Inflammatory macrophage (primary cell): ENCODE data around the gene SNRPA1.

ENCODE experiments used
- DNase-seq, 2 donors: peaks; one replicate each; pipeline ENCODE4 v3.0.0-alpha.2; 2020 to 2022
- total RNA-seq, 18 experiments: gene quantifications; one replicate each; lab custom pipeline; 2026; ENCODE audit warnings: mixed read lengths in 6 of 18, inconsistent platforms in 2 of 18; lab: John Stamatoyannopoulos, UW

SNRPA1 gene
- 8.0 to 27.3 (median 19.2) reads per million in 18 experiments for total RNA-seq

- DNase-seq: peak; percentile 95 to 98
Observed at GRCh38 chr15:101294731-101295606, at the start of gene SNRPA1. SNRPA1 (minus strand) TSS chr15:101295248; CDS start chr15:101295178, 70 bp downstream.

DNA sequence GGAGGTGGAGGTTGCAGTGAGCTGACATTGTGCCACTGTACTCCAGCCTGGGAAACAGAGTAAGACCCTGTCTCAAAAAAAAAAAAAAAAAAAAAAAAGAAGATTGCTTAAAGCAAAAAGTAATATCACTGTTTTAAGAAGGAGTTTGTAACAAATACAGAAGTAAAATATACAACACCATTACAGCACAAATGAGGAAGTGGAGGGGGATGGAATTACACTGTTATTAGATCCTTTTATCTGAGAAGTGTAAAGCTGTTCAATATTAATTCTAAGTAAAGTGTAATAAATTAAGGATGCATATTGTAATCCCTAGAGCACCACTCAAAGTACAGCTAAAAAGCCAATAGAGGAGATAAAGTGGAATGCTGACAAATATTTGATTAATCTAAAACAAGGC, 47.0 kb upstream of the SNRPA1 start:
- DNase-seq: peak in 1 of 2 donors; percentile 43

GRCh38 chr15:101338502-101339057, 43.5 kb upstream of the SNRPA1 start:
- no peak for DNase-seq

DNA sequence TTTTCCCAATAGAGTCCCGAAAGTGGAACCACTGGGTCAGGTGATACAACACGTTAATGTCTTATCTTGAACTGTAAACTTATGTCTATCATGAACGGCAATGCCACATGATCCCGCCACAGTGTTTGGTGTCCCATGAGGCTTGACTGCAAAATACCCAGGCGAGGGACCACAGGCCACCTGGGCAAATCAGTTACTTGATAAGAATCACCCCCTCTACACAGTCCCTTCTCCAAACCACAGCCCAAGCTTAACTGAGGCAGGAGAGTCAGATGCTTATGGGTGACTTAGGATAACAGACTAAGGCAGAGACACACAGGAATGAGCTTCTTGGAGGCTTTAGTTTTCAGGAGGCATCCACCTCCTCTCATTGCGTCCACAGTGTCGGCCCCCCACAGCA, 42.9 kb upstream of the SNRPA1 start:
- no peak for DNase-seq

DNA sequence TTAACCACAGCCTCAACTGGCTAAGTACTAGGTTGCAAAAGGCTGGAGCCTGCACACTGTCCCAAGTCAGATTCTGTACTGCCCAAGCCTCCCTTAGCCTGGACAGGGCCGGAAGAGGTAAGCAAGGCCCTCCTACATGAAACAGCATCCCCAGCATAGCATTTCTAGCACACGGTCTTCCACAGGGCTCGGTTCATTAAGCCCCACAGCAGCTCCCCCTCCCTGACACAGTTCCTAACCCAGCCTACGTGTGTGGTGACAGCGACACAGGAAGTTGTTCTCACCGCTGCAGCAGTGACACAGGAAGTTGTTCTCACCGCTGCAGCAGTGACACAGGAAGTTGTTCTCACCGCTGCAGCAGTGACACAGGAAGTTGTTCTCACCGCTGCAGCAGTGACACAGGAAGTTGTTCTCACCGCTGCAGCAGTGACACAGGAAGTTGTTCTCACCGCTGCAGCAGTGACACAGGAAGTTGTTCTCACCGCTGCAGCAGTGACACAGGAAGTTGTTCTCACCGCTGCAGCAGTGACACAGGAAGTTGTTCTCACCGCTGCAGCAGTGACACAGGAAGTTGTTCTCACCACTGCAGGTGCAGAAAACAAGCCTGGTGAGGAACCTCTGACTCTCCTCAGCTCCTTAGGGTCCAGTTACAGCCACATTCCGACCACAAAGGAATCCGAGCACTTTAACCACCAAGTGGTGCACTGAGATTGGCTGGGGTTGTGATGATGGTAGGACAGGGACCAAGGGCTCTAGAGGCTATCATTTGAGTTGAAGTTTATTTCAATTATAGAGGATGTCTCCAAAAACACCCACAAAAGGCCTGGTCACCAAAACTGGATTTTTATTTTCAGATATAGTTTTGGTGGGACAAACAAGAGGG, 39.1 kb upstream of the SNRPA1 start:
- peak in 1 of 2 donors; percentile 23 for DNase-seq

GRCh38 chr15:101332061-101332467, 37.0 kb upstream of the SNRPA1 start:
- DNase-seq: no peak

DNA sequence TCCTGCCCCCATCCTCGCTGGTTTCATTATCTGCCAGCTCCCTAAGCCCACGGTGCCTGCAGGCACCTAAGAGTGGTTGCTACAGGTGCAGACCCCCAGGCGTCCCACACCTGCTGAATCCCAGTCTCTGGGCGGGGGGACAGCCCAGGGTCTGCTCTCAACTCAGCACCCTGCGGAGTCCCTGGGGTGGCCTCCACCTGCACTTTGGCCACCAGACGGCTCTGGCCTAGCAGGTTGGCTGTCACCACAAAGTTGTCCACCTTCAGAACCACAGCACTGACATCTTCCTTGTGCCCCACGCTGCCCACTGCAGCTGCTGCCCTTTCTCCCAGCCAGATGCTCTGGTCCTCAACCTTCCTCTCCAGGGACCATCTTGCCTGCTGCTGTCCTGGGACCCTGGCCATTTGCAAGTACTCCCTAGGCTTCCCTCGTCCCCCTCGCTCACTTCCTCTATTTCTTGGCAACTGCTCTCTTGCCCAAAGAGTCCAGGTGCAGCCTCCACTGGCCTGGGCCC, 34.9 kb upstream of the SNRPA1 start:
- no peak for DNase-seq

DNA sequence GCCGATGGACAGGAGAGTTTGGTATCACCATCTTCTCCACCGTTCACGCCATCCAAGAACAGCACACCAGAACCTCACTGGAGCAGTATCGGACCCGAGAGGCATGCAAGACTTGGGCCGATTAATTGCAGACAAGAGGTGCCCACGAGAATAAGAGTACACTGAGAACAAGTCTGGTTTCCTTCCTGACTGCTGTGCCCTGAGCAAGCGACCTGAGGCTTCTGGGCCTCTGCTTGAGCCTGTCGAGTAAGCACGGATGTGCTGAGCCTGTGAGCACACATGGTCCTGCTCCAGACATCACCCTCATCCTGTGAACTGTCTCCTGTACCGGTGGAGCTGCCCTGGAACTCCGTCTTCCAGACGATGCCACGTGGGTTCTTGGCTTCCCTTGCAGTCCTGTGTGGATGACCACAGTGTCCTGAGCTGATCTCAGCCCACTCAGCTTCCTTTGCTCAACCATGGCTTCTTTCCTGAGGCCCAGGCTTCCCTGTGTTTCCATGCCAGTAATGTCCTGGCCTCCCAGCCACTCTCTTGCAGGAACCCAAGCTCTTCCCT, 34.3 kb upstream of the SNRPA1 start:
- no peak for DNase-seq

DNA sequence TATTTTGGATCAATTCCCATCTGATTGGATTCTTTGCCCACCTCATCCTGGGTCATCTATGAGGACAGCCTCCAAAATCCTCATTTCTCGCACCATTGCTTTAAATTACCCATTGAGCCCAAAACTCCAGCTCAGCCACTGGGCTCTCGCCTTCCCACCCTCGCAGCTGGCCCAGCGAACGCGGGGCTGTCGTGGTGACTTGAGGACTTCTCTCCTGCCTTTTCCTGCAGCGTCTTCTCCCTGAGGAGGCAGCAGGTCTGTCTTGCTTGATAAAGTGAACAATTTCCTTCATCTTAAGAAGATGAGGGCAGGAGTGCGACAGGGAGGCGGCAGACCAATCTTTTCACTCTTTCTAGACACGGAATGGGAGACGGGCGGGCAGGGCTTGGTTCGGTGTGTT, 33.0 kb upstream of the SNRPA1 start:
- no peak for DNase-seq

DNA sequence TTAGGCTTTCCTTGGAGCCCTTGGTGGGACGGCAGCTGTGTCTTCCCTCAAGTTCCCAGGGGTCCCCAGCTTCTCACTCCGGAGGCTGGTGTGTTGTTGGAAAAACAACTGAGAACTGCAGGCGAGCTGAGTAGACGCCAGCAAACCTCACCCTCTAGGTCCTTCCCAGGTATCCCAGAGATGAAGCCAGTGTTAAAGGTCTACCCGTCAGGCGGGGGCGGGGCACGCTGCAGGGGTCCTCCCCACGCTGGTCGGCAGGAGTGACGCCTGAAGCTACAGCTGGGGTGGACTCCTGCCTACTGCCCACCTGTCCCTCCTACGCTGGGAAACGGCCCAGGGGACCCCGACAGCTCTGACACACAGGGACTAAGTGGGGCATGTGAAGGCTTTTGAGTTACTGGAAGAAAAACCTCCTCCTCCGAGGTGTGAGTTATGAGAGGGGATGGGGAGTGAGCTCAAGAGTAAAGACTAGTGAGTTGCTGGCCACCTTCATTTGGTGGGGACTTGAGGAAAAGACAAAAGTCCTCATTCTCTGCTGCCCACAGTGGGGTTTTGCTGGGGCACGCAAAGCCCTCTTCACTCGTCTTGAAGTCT, 32.2 kb upstream of the SNRPA1 start:
- DNase-seq: no peak

DNA sequence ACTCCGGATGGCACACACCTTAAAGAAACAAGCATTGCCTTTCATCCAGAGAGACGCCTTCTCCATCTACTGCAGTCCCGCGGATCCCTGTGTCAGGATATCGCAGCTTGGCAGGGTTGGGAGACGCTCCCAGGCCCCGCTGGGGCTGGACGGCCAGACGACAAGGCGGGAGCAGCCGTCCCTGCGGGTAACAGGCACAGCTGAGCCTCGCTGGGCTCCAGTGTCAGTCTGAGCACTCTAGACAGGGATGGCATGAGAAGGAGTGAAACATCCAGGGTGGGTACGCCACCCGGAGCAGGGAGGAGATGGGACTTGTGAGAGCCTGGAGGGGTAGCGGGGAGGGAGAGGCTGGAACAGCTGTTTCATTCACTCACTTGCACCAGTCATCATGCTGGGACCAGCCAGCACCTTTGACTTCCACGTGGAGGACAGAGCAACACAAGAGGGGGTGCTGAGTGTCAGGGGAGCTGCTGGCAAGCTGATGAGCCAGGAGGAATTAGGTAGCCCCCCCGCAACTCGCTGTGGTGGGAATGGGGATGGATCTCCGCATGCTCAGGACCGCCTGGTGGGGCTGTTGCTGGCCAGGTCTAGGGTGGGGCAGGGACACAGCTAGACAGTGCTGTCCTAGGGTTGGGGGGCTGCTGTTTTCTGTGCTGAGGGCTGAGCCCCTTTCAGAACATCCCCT, 31.6 kb upstream of the SNRPA1 start:
- no peak for DNase-seq

- DNase-seq: no peak
Observed at GRCh38 chr15:101326026-101326315, 30.9 kb upstream of the SNRPA1 start.

DNA sequence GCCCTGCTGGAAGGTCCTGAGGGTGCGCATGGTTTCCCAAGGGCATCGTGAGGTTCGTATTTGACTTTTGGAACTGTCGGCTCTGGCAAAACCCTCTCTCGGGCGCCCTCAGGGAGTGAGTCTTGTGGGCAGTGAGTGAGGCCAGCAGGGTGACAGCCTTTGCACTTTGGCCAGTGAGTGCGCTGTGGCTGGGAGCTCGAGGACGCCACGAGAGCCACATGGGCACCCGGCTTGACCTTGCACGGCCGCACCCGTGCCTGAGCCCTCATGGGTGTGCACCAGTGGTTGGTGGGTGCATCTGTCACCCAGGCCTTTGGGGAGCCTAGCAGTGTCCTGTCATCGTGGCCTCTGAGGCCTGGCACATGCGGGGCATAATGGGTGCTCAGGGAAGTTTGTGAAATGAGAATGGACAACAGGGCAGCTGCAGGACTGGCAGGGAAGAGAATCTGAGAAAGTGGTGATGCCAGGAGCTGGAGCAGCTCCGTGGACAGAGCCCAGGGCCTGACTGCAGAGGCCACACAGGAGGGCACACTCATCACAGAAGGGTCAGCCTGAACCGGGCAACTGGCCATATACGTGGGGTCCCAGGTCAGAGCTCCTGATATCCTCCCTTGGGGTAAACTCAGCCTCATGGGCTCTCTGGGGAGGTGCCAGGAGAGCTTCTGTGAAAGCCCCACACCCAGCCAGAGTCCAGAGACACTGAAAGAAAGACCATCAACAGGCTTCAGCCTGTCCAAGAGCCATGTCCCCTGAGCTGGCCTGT, 30.4 kb upstream of the SNRPA1 start:
- DNase-seq: no peak

GRCh38 chr15:101324524-101325177, 29.6 kb upstream of the SNRPA1 start:
- DNase-seq: no peak

DNA sequence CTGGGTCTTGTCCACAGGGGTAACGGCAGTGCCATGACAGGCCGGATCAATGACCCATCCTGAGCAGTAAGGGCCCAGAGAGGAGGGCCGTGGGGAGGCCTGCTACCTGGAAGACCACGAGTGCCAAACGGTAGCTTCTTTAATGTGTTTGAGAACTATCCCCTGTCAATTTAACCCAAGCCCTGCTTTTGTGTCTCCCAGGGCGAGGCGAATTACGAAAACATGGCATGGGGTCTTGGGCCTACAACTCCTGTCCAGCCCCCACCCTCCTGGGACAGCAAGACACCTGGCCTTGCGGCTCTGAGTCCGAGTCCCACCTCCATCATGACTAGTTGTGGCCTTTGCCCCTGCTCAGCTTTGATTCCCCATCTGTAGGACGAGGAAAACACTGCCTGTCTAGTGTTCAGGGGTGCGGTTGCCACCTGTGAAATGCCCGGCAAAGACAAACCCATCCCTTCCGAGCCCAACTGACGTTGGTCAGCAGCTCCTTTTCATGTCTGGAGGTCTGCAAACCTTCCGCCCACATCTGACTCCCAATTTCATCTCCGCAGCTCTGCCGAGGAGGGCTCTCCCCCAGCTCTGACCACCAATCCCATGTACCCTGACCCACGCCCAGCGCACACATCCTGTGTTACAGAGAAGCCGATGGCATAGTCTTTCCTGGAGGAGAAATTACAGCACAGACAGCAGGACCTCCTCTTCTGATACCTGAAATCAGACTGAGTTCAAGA, 28.9 kb upstream of the SNRPA1 start:
- no peak for DNase-seq

GRCh38 chr15:101322854-101323477, 27.9 kb upstream of the SNRPA1 start:
- peak in 1 of 2 donors; percentile 11 for DNase-seq

DNA sequence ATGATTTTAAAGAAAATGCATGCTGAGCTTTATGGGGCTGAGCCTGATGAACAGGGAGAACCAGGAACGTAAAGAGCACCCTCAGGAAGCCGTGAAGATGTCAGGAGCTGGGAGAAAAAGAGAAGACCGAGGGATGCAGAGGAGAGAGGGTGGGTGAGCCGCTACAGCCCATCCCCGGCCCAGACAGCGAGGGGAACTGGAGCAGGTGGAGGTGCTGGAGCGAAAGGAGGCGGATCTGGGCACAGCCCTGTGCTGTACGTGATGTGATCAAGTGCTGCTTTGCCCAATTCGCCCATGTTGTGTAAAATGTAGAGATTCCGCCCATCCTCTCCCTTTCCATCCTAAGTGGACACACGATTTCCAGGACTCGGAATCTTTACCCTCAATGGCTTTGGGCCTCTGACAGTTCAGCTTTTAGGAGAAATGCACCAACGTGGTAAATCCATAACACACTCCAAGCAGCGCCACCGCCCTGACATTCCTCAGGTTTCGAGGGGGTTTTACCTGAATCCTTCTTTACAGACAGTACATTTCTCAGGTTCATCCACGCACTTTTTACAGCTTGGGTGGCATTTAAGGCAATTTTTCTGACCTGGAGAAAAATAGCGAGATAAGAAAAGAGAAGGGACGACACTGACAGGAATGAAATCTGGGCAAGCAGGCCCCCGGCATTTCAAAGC, 27.1 kb upstream of the SNRPA1 start:
- no peak for DNase-seq

- DNase-seq: peak; percentile 89
Observed at GRCh38 chr15:101320501-101321052, 25.5 kb upstream of the SNRPA1 start.
